ENCODE measurements around the gene TSPAN14. TPM values are rescaled to one million over a fixed set of nuclear protein-coding genes. Genes with fewer than 3 reads are reported as not detected.

The TSPAN14 gene
- total RNA-seq, 1 experiment from 2014 or later, result 46.9 TPM

GRCh38 chr10:80458263-80458625 lies 4.1 kb downstream of the TSPAN14 start:
- H3K36me3 Mint-ChIP-seq (ENCODE audit: insufficient read depth, unreplicated experiment), result peaks cover 6% of the 10 kb centered on the region
- no peak for DNase-seq (ENCODE audit: unreplicated experiment)
- H3K27me3 Mint-ChIP-seq (ENCODE audit: insufficient read depth, unreplicated experiment), result no peaks in the 10 kb centered on the region
- TF ChIP-seq CTCF (IDR thresholded peaks at IDR 0.05; ENCODE audit: unreplicated experiment), result no peak
- intact Hi-C loops (cut with micrococcal nuclease), result no loop called here
- no TSS peak for BruUV-seq (replicated peaks)
- ChIA-PET POLR2A (interaction anchor here (0.7 to 12.8 kb wide), 6 partner anchors 12 to 53 kb away, joined by 3 to 225 read pairs (median 10); no protein-coding TSS in a partner anchor), CTCF (interaction anchor here (1.0 to 33.7 kb wide), 5 partner anchors 12 to 48 kb away, joined by 5 to 923 read pairs (median 10); no protein-coding TSS in a partner anchor)
- no peak overlapping the region for H3K4me3 Mint-ChIP-seq (ENCODE audit: unreplicated experiment)
- peaks cover 60% of the 10 kb centered on the region for H3K4me1 Mint-ChIP-seq (ENCODE audit: insufficient read depth, unreplicated experiment)
- H3K27ac Mint-ChIP-seq (ENCODE audit: low read depth, unreplicated experiment), result peak overlapping the region; percentile 89
- no peaks in the 10 kb centered on the region for H3K9me3 Mint-ChIP-seq (ENCODE audit: unreplicated experiment)

GRCh38 chr10:80458638-80459037 lies 4.5 kb downstream of the TSPAN14 start:
- peaks cover 6% of the 10 kb centered on the region for H3K36me3 Mint-ChIP-seq (ENCODE audit: insufficient read depth, unreplicated experiment)

GRCh38 chr10:80459047-80459865 lies 5.1 kb downstream of the TSPAN14 start:
- Mint-ChIP-seq H3K27ac (ENCODE audit: low read depth, unreplicated experiment) (peak overlapping the region; percentile 89), H3K9me3 (ENCODE audit: unreplicated experiment) (no peaks in the 10 kb centered on the region), H3K36me3 (ENCODE audit: insufficient read depth, unreplicated experiment) (peaks cover 6% of the 10 kb centered on the region), H3K4me1 (ENCODE audit: insufficient read depth, unreplicated experiment) (peaks cover 65% of the 10 kb centered on the region), H3K27me3 (ENCODE audit: insufficient read depth, unreplicated experiment) (no peaks in the 10 kb centered on the region), H3K4me3 (ENCODE audit: unreplicated experiment) (peak overlapping the region; percentile 58)
- BruUV-seq (replicated peaks), result no TSS peak
- CTCF ChIA-PET, result interaction anchor here (0.7 to 33.7 kb wide), 13 partner anchors 9 to 76 kb away, joined by 3 to 923 read pairs (median 5); no protein-coding TSS in a partner anchor
- DNase-seq (ENCODE audit: unreplicated experiment), result peak; percentile 88
- intact Hi-C loops (cut with micrococcal nuclease), result loop anchor here (1.0 kb wide), 1 partner anchor 12 kb away; no protein-coding TSS in a partner anchor
- POLR2A ChIA-PET, result interaction anchor here (0.7 to 12.8 kb wide), 10 partner anchors 11 to 52 kb away, joined by 3 to 225 read pairs (median 6); no protein-coding TSS in a partner anchor
- TF ChIP-seq CTCF (IDR thresholded peaks at IDR 0.05; ENCODE audit: unreplicated experiment), result no peak

More at GRCh38 chr10:80458638-80459037, 4.5 kb downstream of the TSPAN14 start:
- Mint-ChIP-seq H3K4me3 (ENCODE audit: unreplicated experiment) (peak overlapping the region; percentile 58), H3K27ac (ENCODE audit: low read depth, unreplicated experiment) (peak overlapping the region; percentile 89), H3K9me3 (ENCODE audit: unreplicated experiment) (no peaks in the 10 kb centered on the region), H3K27me3 (ENCODE audit: insufficient read depth, unreplicated experiment) (no peaks in the 10 kb centered on the region), H3K4me1 (ENCODE audit: insufficient read depth, unreplicated experiment) (peaks cover 61% of the 10 kb centered on the region)
- intact Hi-C loops (cut with micrococcal nuclease), result loop anchor here (1.0 kb wide), 1 partner anchor 13 kb away; no protein-coding TSS in a partner anchor
- DNase-seq (ENCODE audit: unreplicated experiment), result no peak
- BruUV-seq (replicated peaks), result no TSS peak
- ChIA-PET CTCF (interaction anchor here (1.0 to 33.7 kb wide), 7 partner anchors 12 to 47 kb away, joined by 3 to 923 read pairs (median 7); no protein-coding TSS in a partner anchor), POLR2A (interaction anchor here (0.7 to 12.8 kb wide), 9 partner anchors 11 to 52 kb away, joined by 3 to 225 read pairs (median 5); no protein-coding TSS in a partner anchor)
- TF ChIP-seq CTCF (IDR thresholded peaks at IDR 0.05; ENCODE audit: unreplicated experiment), result no peak
